ENCODE data around the gene FBXW4. TPM values are rescaled to one million over a fixed set of nuclear protein-coding genes. Genes with fewer than 3 reads are reported as not detected.

Gene FBXW4
- polyA plus RNA-seq, 1 of the 3 experiments (the other 2 are of a cell fraction) = 27.6 TPM

DNA sequence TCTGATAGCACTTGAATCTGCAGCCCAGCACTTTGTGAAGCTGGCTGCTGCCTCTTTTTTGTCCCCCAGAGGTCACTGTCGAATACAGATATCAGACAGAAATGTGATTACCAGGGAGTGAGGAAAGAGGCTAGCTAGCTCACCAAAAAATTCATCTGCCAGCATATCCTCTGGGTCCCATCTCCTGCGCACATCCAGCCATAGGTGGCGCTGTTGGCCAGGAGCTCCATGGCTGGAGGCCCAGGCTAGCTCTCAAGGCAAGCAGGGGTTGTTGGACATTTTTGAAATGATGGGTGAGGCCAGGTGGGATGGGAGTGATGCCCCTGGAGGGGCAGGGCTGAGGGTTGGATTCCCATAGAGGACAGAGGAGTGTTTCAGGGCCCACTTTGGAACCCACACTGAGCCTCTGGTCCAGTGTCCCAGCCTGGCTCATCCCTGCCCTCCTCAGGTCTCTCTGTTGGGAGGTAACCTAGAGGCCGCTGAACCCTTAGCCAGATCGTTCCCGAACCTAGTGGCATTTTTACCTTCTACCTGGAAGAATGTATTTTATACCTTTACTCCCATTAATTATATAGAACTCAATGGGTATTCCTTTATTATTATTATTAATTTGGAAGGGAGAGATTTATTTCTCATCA is 92.1 kb downstream of the FBXW4 start:
- POLR2A ChIA-PET = interaction anchor here (1.4 kb wide), 1 partner anchor 179 kb away, joined by 10 read pairs; no protein-coding TSS in a partner anchor
- H3K9ac ChIP-seq = no peak overlapping the region
- CTCF ChIA-PET = interaction anchor here (0.6 to 19.2 kb wide), 60 partner anchors 10 to 452 kb away, joined by 3 to 297 read pairs (median 5); partner anchors contain the start of genes FBXW4, NPM3 and POLL

More for the DNA sequence above, 92.1 kb downstream of the FBXW4 start:
- no peak for TF ChIP-seq EP300 (IDR thresholded peaks at IDR 0.05; ENCODE audit: borderline replicate concordance in 1 of 2, low read depth in 1 of 2, low read length in 1 of 2)
- no peak for TF ChIP-seq TCF12 (IDR thresholded peaks at IDR 0.05)
- TF ChIP-seq CTCF (IDR thresholded peaks at IDR 0.05) = peak; percentile 90
- 0 out of 2 replicates have a peak, but pooled peaks have one; percentile 32 for TF ChIP-seq MXI1 (IDR thresholded peaks at IDR 0.05; ENCODE audit: low read depth, low read length)
- no peak for TF ChIP-seq TAF1 (IDR thresholded peaks at IDR 0.05; ENCODE audit: borderline replicate concordance, low read depth, low read length)
- TF ChIP-seq RAD21 (IDR thresholded peaks at IDR 0.05; ENCODE audit: low read length) = peak; percentile 92
- no peak for TF ChIP-seq JUND (IDR thresholded peaks at IDR 0.05)
- TF ChIP-seq, protein P1, sequence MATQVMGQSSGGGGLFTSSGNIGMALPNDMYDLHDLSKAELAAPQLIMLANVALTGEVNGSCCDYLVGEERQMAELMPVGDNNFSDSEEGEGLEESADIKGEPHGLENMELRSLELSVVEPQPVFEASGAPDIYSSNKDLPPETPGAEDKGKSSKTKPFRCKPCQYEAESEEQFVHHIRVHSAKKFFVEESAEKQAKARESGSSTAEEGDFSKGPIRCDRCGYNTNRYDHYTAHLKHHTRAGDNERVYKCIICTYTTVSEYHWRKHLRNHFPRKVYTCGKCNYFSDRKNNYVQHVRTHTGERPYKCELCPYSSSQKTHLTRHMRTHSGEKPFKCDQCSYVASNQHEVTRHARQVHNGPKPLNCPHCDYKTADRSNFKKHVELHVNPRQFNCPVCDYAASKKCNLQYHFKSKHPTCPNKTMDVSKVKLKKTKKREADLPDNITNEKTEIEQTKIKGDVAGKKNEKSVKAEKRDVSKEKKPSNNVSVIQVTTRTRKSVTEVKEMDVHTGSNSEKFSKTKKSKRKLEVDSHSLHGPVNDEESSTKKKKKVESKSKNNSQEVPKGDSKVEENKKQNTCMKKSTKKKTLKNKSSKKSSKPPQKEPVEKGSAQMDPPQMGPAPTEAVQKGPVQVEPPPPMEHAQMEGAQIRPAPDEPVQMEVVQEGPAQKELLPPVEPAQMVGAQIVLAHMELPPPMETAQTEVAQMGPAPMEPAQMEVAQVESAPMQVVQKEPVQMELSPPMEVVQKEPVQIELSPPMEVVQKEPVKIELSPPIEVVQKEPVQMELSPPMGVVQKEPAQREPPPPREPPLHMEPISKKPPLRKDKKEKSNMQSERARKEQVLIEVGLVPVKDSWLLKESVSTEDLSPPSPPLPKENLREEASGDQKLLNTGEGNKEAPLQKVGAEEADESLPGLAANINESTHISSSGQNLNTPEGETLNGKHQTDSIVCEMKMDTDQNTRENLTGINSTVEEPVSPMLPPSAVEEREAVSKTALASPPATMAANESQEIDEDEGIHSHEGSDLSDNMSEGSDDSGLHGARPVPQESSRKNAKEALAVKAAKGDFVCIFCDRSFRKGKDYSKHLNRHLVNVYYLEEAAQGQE (IDR thresholded peaks at IDR 0.05; ENCODE audit: low read depth, low read length) = no peak
- TF ChIP-seq SMC3 (IDR thresholded peaks at IDR 0.05; ENCODE audit: low read depth, low read length) = peak; percentile 78
- peak; percentile 19 for TF ChIP-seq CHD2 (IDR thresholded peaks at IDR 0.05; ENCODE audit: low read length, partially characterized antibody)
- no peak for TF ChIP-seq TEAD4 (IDR thresholded peaks at IDR 0.05; ENCODE audit: borderline replicate concordance, insufficient read depth)
- H3K4me3 ChIP-seq (ENCODE audit: low read depth in 2 of 2, low read length in 1 of 2) = peak overlapping the region in 1 of 2 experiments; percentile 24; a peak in 1 of 4 replicates
- H3K4me1 ChIP-seq (ENCODE audit: control insufficient read depth in 1 of 2, insufficient read depth in 2 of 2, low read depth in 1 of 2, low read length in 1 of 2) = no peaks in the 10 kb centered on the region; a peak in 1 of 4 replicates
- no peaks in the 10 kb centered on the region for H4K20me1 ChIP-seq (ENCODE audit: insufficient read depth)
- peak; percentile 84 for DNase-seq
- H3K27ac ChIP-seq (ENCODE audit: low read depth in 2 of 2, low read length in 1 of 2) = no peak overlapping the region; a peak in 1 of 4 replicates
- H2AFZ ChIP-seq (ENCODE audit: low read depth) = no peak overlapping the region
- WGBS (ENCODE audit: low lambda C conversion rate) = 49% methylated on average over 6 of the region's 6 CpGs
- peaks cover 15 to 42% of the 10 kb centered on the region in 2 experiments for H3K36me3 ChIP-seq (replicated peaks in 1 of 2; ENCODE audit: control insufficient read depth in 1 of 2, insufficient read depth in 2 of 2, low read length in 1 of 2)
- H3K79me2 ChIP-seq (ENCODE audit: insufficient read depth) = no peaks in the 10 kb centered on the region
- no peaks in the 10 kb centered on the region for H3K9me2 ChIP-seq
- H3K9me3 ChIP-seq = no peaks in the 10 kb centered on the region
- no peaks in the 10 kb centered on the region for H3K27me3 ChIP-seq (ENCODE audit: insufficient read depth)
- H3K4me2 ChIP-seq = no peak overlapping the region
- peaks cover 10% of the 10 kb centered on the region for H3F3A ChIP-seq (replicated peaks; ENCODE audit: insufficient read depth)
